Suprapubic skin (tissue), 4 donors: ENCODE results near the gene TP53BP2. TPM values are rescaled to one million over a fixed set of nuclear protein-coding genes. Genes with fewer than 3 reads are reported as not detected.

Experiments used
- DNase-seq, 2 donors: peaks; one replicate each; pipeline ENCODE4 v3.0.0-alpha.2; 2019; ENCODE audit warnings: low spot score in 2 of 2
- H3K27ac ChIP-seq: fragments of 200-600 bp; sonication (generic); one replicate; pipeline ENCODE4 v1.5.1; 2019
- H3K27me3 ChIP-seq: fragments of 200-600 bp; sonication (generic); one replicate; pipeline ENCODE4 v1.5.1; 2019
- H3K36me3 ChIP-seq: fragments of 200-600 bp; sonication (generic); one replicate; pipeline ENCODE4 v1.5.1; 2019
- H3K4me1 ChIP-seq: fragments of 200-600 bp; sonication (generic); one replicate; pipeline ENCODE4 v1.5.1; 2019
- H3K4me3 ChIP-seq: fragments of 200-600 bp; sonication (generic); one replicate; pipeline ENCODE4 v1.5.1; 2019; ENCODE audit warnings: mild to moderate bottlenecking
- H3K9me3 ChIP-seq: fragments of 200-600 bp; sonication (generic); one replicate; pipeline ENCODE4 v1.5.1; 2019
- CTCF ChIP-seq, 2 donors: fragments of 200-600 bp in 1 of 2; fragments of 450-650 bp in 1 of 2; sonication (generic) in 1 of 2; IDR thresholded peaks; one replicate each; pipeline ENCODE4 v1.5.1; 2016 to 2019; ENCODE audit warnings: antibody characterized with exemption in 2 of 2, mild to moderate bottlenecking in 1 of 2, moderate library complexity in 1 of 2
- EP300 ChIP-seq: sonication (generic); formaldehyde crosslinking; IDR thresholded peaks from one replicate; pipeline ENCODE4 v1.6.1; 2017; ENCODE audit warnings: antibody characterized with exemption
- POLR2A ChIP-seq, 2 donors: fragments of 450-650 bp; IDR thresholded peaks; one replicate each; pipeline ENCODE4 v1.6.1; 2017; ENCODE audit warnings: antibody characterized with exemption in 2 of 2, mild to moderate bottlenecking in 2 of 2, moderate library complexity in 2 of 2
- POLR2AphosphoS5 ChIP-seq, 3 donors: sonication (generic); formaldehyde crosslinking; IDR thresholded peaks; one replicate each; pipeline ENCODE4 v1.6.1; 2017; ENCODE audit warnings: antibody characterized with exemption in 3 of 3
- WGBS: methylation state at CpG from one replicate; pipeline ENCODE4 v1.1.5; 2018; 5-methylcytosine and 5-hydroxymethylcytosine counted together
- total RNA-seq, 4 donors: library from RNA; depleted of rRNA; stranded (reverse); fragments of >200 nt; gene quantifications; one replicate each; pipeline ENCODE4 v1.1.0, GENCODE V29; 2016

The TP53BP2 gene
- total RNA-seq, 4 donors from 2014 or later: 33.2 to 80.5 (median 55.8) TPM

GRCh38 chr1:223860051-223860622 is 14.4 kb upstream of the TP53BP2 start:
- H3K27ac ChIP-seq: no peak overlapping the region
- H3K36me3 ChIP-seq: no peaks in the 10 kb centered on the region
- no peaks in the 10 kb centered on the region for H3K4me1 ChIP-seq
- H3K9me3 ChIP-seq: no peaks in the 10 kb centered on the region
- DNase-seq: no peak
- H3K27me3 ChIP-seq: no peaks in the 10 kb centered on the region
- WGBS: 43% methylated on average over 5 of the region's 5 CpGs
- no peak overlapping the region for H3K4me3 ChIP-seq
- TF ChIP-seq EP300: no peak
- TF ChIP-seq POLR2AphosphoS5 (IDR thresholded peaks at IDR 0.05): no peak
- TF ChIP-seq CTCF (IDR thresholded peaks at IDR 0.05): no peak
- no peak for TF ChIP-seq POLR2A (IDR thresholded peaks at IDR 0.05)

DNA sequence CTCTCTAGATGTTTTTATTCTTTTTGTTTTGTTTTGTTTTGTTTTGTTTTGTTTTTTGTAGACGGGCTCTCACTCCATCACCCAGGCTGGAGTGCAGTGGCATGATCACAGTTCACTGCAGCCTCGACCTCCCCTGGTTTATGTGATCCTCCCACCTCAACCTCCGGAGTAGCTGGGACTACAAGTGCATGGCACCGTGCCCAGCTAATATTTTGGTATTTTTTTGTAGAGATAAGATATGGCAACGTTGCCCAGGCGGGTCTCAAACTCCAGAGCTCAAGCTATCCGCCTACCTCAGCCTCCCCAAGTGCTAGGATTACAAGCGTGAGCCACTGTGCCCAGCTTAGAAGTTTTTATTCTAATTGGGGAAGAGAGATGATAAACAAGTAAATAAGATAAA is 13.3 kb upstream of the TP53BP2 start:
- Histone ChIP-seq H3K27me3 (no peaks in the 10 kb centered on the region), H3K36me3 (no peaks in the 10 kb centered on the region), H3K9me3 (no peaks in the 10 kb centered on the region), H3K27ac (no peak overlapping the region), H3K4me3 (no peak overlapping the region), H3K4me1 (no peaks in the 10 kb centered on the region)
- 64% methylated on average over 8 of the region's 8 CpGs for WGBS
- DNase-seq: no peak
- TF ChIP-seq POLR2A (IDR thresholded peaks at IDR 0.05): no peak
- no peak for TF ChIP-seq EP300
- no peak for TF ChIP-seq POLR2AphosphoS5 (IDR thresholded peaks at IDR 0.05)
- TF ChIP-seq CTCF (IDR thresholded peaks at IDR 0.05): no peak

DNA sequence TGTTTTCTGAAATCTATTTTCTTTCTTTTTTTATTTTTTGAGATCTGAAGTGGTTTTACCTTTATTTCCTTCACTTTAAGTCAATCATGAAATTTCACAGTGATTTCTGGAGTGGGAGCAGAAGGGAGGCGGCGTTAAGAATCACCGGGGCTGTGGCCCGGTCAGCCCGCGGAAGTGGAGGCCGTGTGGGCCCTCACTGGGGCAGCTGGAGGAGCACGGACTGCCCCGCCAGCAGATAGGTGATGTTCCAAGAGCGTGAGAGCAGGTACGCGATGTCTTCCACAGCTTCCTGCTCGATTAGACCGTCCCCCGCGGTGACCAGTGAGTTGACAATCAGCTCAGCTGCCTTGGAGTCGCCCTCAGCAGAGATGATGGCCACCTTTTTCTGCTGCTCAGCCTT is 10.6 kb upstream of the TP53BP2 start:
- WGBS: 93% methylated on average over 17 of the region's 17 CpGs
- no peak for DNase-seq
- Histone ChIP-seq H3K9me3 (no peaks in the 10 kb centered on the region), H3K4me1 (no peaks in the 10 kb centered on the region), H3K4me3 (no peak overlapping the region), H3K27ac (no peak overlapping the region), H3K36me3 (no peaks in the 10 kb centered on the region), H3K27me3 (no peaks in the 10 kb centered on the region)
- TF ChIP-seq CTCF (IDR thresholded peaks at IDR 0.05): no peak
- TF ChIP-seq EP300: no peak
- no peak for TF ChIP-seq POLR2AphosphoS5 (IDR thresholded peaks at IDR 0.05)
- TF ChIP-seq POLR2A (IDR thresholded peaks at IDR 0.05): no peak

- TF ChIP-seq EP300 (no peak), CTCF (IDR thresholded peaks at IDR 0.05) (no peak), POLR2A (IDR thresholded peaks at IDR 0.05) (no peak), POLR2AphosphoS5 (IDR thresholded peaks at IDR 0.05) (no peak)
- no peak for DNase-seq
- WGBS: 95% methylated on average over 1 of the region's 1 CpG
- peaks cover 11% of the 10 kb centered on the region for H3K4me1 ChIP-seq
- no peak overlapping the region for H3K27ac ChIP-seq
- no peaks in the 10 kb centered on the region for H3K27me3 ChIP-seq
- H3K36me3 ChIP-seq: no peaks in the 10 kb centered on the region
- no peaks in the 10 kb centered on the region for H3K9me3 ChIP-seq
- H3K4me3 ChIP-seq: no peak overlapping the region
Observed at GRCh38 chr1:223853748-223854147, 8.0 kb upstream of the TP53BP2 start.

DNA sequence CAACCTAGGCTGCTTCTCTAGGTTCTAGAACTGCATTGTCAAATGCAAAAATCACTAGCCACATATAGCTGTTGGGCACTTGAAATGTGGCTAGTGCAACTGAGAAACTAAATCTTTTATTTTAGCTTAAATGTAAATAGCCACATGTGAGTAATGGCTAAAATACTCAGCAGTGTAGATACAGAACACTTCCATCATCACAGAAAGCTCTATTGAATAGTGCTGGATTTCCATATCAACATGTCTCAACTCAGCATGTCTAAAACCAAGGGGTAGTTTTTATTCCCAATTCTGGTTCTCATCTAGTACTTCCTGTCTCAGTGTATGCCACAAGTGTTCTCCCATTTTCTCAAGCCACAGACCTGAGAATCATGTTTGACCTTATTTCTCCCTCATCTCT is 7.5 kb upstream of the TP53BP2 start:
- peaks cover 11% of the 10 kb centered on the region for H3K4me1 ChIP-seq
- H3K9me3 ChIP-seq: no peaks in the 10 kb centered on the region
- DNase-seq: no peak
- TF ChIP-seq EP300: no peak
- no peak for TF ChIP-seq CTCF (IDR thresholded peaks at IDR 0.05)
- no peak for TF ChIP-seq POLR2A (IDR thresholded peaks at IDR 0.05)
- no peak for TF ChIP-seq POLR2AphosphoS5 (IDR thresholded peaks at IDR 0.05)
- H3K4me3 ChIP-seq: no peak overlapping the region
- no peak overlapping the region for H3K27ac ChIP-seq
- H3K36me3 ChIP-seq: no peaks in the 10 kb centered on the region
- no peaks in the 10 kb centered on the region for H3K27me3 ChIP-seq
